HEK293 (cell line): ENCODE data around the gene CNTN2.

Experiments
- CTCF ChIP-seq: fragments of 450-650 bp; formaldehyde crosslinking; IDR thresholded peaks from 2 replicates; pipeline ENCODE4 v1.5.1; 2016; ENCODE audit warnings: missing biosample characterization, missing genetic modification characterization
- SETDB1 ChIP-seq: IDR thresholded peaks from one replicate; pipeline ENCODE4 v1.6.1; 2017; ENCODE audit warnings: mild to moderate bottlenecking, low read length, moderate library complexity, mixed read lengths; ENCODE audit not compliant: insufficient read length
- WT1 ChIP-seq: fragments of 450-650 bp; formaldehyde crosslinking; IDR thresholded peaks from 2 replicates; pipeline ENCODE4 v1.5.1; 2016; ENCODE audit warnings: missing biosample characterization, missing genetic modification characterization
- ZNF23 ChIP-seq: fragments of 450-650 bp; formaldehyde crosslinking; IDR thresholded peaks from 2 replicates; pipeline ENCODE4 v1.5.1; 2016; ENCODE audit warnings: missing biosample characterization, missing genetic modification characterization, borderline replicate concordance
- ZNF274 ChIP-seq, 2 experiments: fragments of 200-500 bp in 1 of 2; fragments of 450-650 bp in 1 of 2; sonication (Bioruptor generic) in 1 of 2; formaldehyde crosslinking in 1 of 2; IDR thresholded peaks; 2 replicates each; pipeline versions ENCODE4 v1.5.1 to v1.6.1; 2014 to 2016; ENCODE audit warnings: borderline replicate concordance in 1 of 2, inconsistent platforms in 1 of 2, low read length in 1 of 2, missing biosample characterization in 1 of 2, missing genetic modification characterization in 1 of 2
- ZNF292 ChIP-seq: fragments of 450-650 bp; formaldehyde crosslinking; IDR thresholded peaks from 2 replicates; pipeline ENCODE4 v1.5.1; 2016; ENCODE audit warnings: low read depth, missing biosample characterization, missing genetic modification characterization, borderline replicate concordance
- ZNF426 ChIP-seq: fragments of 450-650 bp; formaldehyde crosslinking; IDR thresholded peaks from 2 replicates; pipeline ENCODE4 v1.5.1; 2017; ENCODE audit warnings: missing biosample characterization, missing genetic modification characterization, mild to moderate bottlenecking, inconsistent platforms, moderate library complexity
- ZNF571 ChIP-seq: fragments of 450-650 bp; formaldehyde crosslinking; IDR thresholded peaks from 2 replicates; pipeline ENCODE4 v1.5.0; 2017; ENCODE audit warnings: missing biosample characterization, missing genetic modification characterization
- ZNF626 ChIP-seq: fragments of 450-650 bp; sonication (Bioruptor Pico); formaldehyde crosslinking; IDR thresholded peaks from 2 replicates; pipeline ENCODE4 v1.5.1; 2018; ENCODE audit warnings: missing biosample characterization, missing genetic modification characterization, inconsistent platforms
- ZNF707 ChIP-seq: fragments of 450-650 bp; formaldehyde crosslinking; IDR thresholded peaks from 2 replicates; pipeline ENCODE4 v1.5.1; 2016; ENCODE audit warnings: missing biosample characterization, missing genetic modification characterization
- ZNF785 ChIP-seq: fragments of 450-650 bp; formaldehyde crosslinking; IDR thresholded peaks from 2 replicates; pipeline ENCODE4 v1.5.1; 2016; ENCODE audit warnings: missing biosample characterization, missing genetic modification characterization
- TF ChIP-seq, protein P1 (sequence below): fragments of 450-650 bp; formaldehyde crosslinking; IDR thresholded peaks from 2 replicates; pipeline ENCODE4 v1.5.1; 2016; ENCODE audit warnings: missing biosample characterization, missing genetic modification characterization, borderline replicate concordance
- TF ChIP-seq, protein P2 (sequence below): fragments of 450-650 bp; formaldehyde crosslinking; conservative IDR thresholded peaks from 2 replicates; pipeline ENCODE4 v1.5.1; 2016; ENCODE audit warnings: low read depth, missing biosample characterization, missing genetic modification characterization
- TF ChIP-seq, protein P3 (sequence below): fragments of 450-650 bp; formaldehyde crosslinking; IDR thresholded peaks from 2 replicates; pipeline ENCODE4 v1.5.1; 2017; ENCODE audit warnings: missing biosample characterization, missing genetic modification characterization

DNA sequence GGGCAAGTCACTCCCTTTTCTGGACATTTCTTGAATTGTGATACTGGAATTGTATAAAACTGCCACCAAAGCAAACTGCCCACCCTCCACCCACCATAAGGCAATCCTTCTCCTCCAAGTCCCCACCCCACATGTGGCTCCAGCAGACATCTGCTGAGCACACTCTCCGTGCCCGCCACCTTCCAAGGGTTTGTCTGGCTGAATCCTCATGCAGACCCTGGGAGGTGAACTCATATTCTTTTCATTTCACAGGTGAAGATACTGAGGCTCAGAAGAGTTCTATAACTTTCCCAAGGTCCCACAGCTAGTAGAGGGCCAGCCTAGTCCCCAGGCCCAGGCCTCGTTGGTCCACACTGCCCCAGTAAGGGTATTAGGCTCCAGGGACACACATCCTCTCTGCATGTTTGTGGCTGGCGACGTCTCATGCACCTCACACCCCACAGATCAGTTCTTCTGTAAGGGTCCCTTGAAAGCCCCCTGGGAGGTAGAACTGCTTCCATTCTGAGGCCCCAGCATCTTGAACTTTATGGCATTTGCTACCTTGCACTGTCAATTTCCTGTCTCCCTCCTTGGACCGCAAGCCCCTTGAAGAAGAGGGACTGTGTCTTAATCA, 14.1 kb downstream of the CNTN2 start:
- TF ChIP-seq, protein P1, sequence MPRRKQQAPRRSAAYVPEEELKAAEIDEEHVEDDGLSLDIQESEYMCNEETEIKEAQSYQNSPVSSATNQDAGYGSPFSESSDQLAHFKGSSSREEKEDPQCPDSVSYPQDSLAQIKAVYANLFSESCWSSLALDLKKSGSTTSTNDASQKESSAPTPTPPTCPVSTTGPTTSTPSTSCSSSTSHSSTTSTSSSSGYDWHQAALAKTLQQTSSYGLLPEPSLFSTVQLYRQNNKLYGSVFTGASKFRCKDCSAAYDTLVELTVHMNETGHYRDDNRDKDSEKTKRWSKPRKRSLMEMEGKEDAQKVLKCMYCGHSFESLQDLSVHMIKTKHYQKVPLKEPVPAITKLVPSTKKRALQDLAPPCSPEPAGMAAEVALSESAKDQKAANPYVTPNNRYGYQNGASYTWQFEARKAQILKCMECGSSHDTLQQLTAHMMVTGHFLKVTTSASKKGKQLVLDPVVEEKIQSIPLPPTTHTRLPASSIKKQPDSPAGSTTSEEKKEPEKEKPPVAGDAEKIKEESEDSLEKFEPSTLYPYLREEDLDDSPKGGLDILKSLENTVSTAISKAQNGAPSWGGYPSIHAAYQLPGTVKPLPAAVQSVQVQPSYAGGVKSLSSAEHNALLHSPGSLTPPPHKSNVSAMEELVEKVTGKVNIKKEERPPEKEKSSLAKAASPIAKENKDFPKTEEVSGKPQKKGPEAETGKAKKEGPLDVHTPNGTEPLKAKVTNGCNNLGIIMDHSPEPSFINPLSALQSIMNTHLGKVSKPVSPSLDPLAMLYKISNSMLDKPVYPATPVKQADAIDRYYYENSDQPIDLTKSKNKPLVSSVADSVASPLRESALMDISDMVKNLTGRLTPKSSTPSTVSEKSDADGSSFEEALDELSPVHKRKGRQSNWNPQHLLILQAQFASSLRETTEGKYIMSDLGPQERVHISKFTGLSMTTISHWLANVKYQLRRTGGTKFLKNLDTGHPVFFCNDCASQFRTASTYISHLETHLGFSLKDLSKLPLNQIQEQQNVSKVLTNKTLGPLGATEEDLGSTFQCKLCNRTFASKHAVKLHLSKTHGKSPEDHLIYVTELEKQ (tag by site-specific recombination), result no peak
- no peak for TF ChIP-seq CTCF (tag by site-specific recombination)
- no peak for TF ChIP-seq ZNF571
- no peak for TF ChIP-seq ZNF274 (IDR thresholded peaks at IDR 0.05; ENCODE audit: low read length)
- TF ChIP-seq ZNF274 (tag by site-specific recombination; IDR thresholded peaks at IDR 0.05; ENCODE audit: borderline replicate concordance), result no peak
- TF ChIP-seq SETDB1, result no peak
- TF ChIP-seq ZNF626 (tag by site-specific recombination), result no peak
- no peak for TF ChIP-seq ZNF426 (tag by site-specific recombination)
- no peak for TF ChIP-seq ZNF707 (tag by site-specific recombination)
- TF ChIP-seq, protein P2, sequence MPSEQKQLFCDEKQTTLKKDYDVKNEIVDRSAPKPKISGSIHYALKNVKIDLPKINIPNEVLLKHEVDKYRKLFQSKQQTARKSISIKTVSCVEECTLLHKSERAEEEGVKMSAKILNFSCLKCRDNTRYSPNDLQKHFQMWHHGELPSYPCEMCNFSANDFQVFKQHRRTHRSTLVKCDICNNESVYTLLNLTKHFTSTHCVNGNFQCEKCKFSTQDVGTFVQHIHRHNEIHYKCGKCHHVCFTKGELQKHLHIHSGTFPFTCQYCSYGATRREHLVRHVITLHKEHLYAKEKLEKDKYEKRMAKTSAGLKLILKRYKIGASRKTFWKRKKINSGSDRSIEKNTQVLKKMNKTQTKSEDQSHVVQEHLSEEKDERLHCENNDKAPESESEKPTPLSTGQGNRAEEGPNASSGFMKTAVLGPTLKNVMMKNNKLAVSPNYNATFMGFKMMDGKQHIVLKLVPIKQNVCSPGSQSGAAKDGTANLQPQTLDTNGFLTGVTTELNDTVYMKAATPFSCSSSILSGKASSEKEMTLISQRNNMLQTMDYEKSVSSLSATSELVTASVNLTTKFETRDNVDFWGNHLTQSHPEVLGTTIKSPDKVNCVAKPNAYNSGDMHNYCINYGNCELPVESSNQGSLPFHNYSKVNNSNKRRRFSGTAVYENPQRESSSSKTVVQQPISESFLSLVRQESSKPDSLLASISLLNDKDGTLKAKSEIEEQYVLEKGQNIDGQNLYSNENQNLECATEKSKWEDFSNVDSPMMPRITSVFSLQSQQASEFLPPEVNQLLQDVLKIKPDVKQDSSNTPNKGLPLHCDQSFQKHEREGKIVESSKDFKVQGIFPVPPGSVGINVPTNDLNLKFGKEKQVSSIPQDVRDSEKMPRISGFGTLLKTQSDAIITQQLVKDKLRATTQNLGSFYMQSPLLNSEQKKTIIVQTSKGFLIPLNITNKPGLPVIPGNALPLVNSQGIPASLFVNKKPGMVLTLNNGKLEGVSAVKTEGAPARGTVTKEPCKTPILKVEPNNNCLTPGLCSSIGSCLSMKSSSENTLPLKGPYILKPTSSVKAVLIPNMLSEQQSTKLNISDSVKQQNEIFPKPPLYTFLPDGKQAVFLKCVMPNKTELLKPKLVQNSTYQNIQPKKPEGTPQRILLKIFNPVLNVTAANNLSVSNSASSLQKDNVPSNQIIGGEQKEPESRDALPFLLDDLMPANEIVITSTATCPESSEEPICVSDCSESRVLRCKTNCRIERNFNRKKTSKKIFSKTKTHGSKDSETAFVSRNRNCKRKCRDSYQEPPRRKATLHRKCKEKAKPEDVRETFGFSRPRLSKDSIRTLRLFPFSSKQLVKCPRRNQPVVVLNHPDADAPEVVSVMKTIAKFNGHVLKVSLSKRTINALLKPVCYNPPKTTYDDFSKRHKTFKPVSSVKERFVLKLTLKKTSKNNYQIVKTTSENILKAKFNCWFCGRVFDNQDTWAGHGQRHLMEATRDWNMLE (tag by site-specific recombination), result no peak
- TF ChIP-seq, protein P3, sequence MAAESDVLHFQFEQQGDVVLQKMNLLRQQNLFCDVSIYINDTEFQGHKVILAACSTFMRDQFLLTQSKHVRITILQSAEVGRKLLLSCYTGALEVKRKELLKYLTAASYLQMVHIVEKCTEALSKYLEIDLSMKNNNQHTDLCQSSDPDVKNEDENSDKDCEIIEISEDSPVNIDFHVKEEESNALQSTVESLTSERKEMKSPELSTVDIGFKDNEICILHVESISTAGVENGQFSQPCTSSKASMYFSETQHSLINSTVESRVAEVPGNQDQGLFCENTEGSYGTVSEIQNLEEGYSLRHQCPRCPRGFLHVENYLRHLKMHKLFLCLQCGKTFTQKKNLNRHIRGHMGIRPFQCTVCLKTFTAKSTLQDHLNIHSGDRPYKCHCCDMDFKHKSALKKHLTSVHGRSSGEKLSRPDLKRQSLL (tag by site-specific recombination), result no peak
- no peak for TF ChIP-seq WT1 (tag by site-specific recombination)
- TF ChIP-seq ZNF292 (tag by site-specific recombination), result no peak
- no peak for TF ChIP-seq ZNF785
- no peak for TF ChIP-seq ZNF23 (tag by site-specific recombination)
